Endodermal cell (in vitro differentiated cells): ENCODE measurements around the gene FIGLA. TPM values are rescaled to one million over a fixed set of nuclear protein-coding genes. Genes with fewer than 3 reads are reported as not detected.

Source experiments
- DNase-seq: peaks from one replicate; pipeline ENCODE4 v3.0.0-alpha.2; 2017
- H3K27ac ChIP-seq: 2 replicates; pipeline ENCODE4 v1.5.1; 2013; ENCODE audit warnings: mild to moderate bottlenecking, low read depth, low read length, moderate library complexity
- H3K27me3 ChIP-seq: 2 replicates; pipeline ENCODE4 v1.6.1; 2013; ENCODE audit warnings: mild to moderate bottlenecking, low read length, moderate library complexity; ENCODE audit not compliant: insufficient read depth, control insufficient read depth, poor library complexity, severe bottlenecking
- H3K36me3 ChIP-seq: 2 replicates; pipeline ENCODE4 v1.7.0; 2013; ENCODE audit warnings: mild to moderate bottlenecking, low read length, moderate library complexity; ENCODE audit not compliant: control insufficient read depth, insufficient read depth
- H3K4me1 ChIP-seq: one replicate; pipeline ENCODE4 v1.7.0; 2013; ENCODE audit warnings: low read length; ENCODE audit not compliant: control insufficient read depth, insufficient read depth
- H3K4me3 ChIP-seq: 2 replicates; pipeline ENCODE4 v1.5.1; 2013; ENCODE audit warnings: mild to moderate bottlenecking, low read length, moderate library complexity
- H3K9ac ChIP-seq: 2 replicates; pipeline ENCODE4 v1.6.1; 2013; ENCODE audit warnings: mild to moderate bottlenecking, low read length, moderate library complexity; ENCODE audit not compliant: poor library complexity, severe bottlenecking; ENCODE audit errors: extremely low read depth
- H3K9me3 ChIP-seq: 2 replicates; pipeline ENCODE4 v1.6.1; 2013; ENCODE audit warnings: mild to moderate bottlenecking, low read length, moderate library complexity; ENCODE audit not compliant: control insufficient read depth
- H3K27ac Mint-ChIP-seq: 2 replicates; pipeline ENCODE4 v1.8.0; 2020; ENCODE audit warnings: mixed read lengths
- H3K27me3 Mint-ChIP-seq: 2 replicates; pipeline ENCODE4 v1.8.0; 2021; ENCODE audit warnings: mild to moderate bottlenecking, mixed read lengths; ENCODE audit not compliant: insufficient read depth
- H3K36me3 Mint-ChIP-seq: 2 replicates; pipeline ENCODE4 v1.8.0; 2020; ENCODE audit warnings: low read depth, mixed read lengths
- H3K4me1 Mint-ChIP-seq: 2 replicates; pipeline ENCODE4 v1.8.0; 2020; ENCODE audit warnings: mixed read lengths
- H3K4me3 Mint-ChIP-seq: 2 replicates; pipeline ENCODE4 v1.8.0; 2020; ENCODE audit warnings: mild to moderate bottlenecking, moderate library complexity, mixed read lengths
- H3K9me3 Mint-ChIP-seq: 2 replicates; pipeline ENCODE4 v1.8.0; 2020; ENCODE audit warnings: mild to moderate bottlenecking, mixed read lengths
- WGBS, 2 experiments: methylation state at CpG; one replicate each; pipeline versions ENCODE4 v1.1.5 to v1.1.7; 2013; ENCODE audit warnings: missing lambda C conversion rate in 2 of 2, mixed read lengths in 1 of 2; ENCODE audit not compliant: insufficient coverage in 1 of 2, insufficient read length in 1 of 2; 5-methylcytosine and 5-hydroxymethylcytosine counted together
- total RNA-seq, 2 donors: library from RNA; stranded (reverse); fragmentation: NEBNext Ultra II Directional in 1 of 2; extraction: Animal tissue kit (Norgen Biotek cat#: 25700) in 1 of 2; gene quantifications; 2 replicates in 1 of 2; 3 replicates in 1 of 2; pipeline ENCODE4 v1.2.1, GENCODE V29; 2021
- TF ChIP-seq, protein P1 (sequence below): fragments of 200-600 bp; sonication (generic); conservative IDR thresholded peaks from 2 replicates; pipeline ENCODE4 v1.5.0; 2021; ENCODE audit warnings: antibody characterized with exemption, mild to moderate bottlenecking

Gene FIGLA
- total RNA-seq, 2 donors from 2014 or later, result not detected

DNA sequence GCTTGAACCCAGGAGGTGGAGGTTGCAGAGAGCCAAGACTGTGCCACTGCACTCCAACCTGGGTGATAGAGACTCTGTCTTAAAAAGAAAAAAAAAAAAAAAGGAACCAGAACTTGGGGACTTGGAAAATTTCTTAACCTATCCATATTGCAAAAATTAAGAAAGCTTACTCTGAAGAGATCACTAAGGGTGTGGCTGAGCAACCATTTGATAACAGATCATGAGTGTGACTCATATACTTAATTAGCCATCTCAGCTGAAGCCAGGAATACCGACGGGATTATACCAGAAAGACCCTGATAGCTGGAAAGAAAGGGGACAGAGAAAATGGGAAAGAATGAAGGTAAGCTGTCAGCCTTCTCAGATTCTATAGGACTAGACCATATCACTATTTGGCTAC is 15.3 kb downstream of the FIGLA start:
- WGBS, 2 experiments, result 92% methylated on average over 2 of the region's 2 CpGs; no CpG with 5 or more reads in 1 of the 2 experiments

DNA sequence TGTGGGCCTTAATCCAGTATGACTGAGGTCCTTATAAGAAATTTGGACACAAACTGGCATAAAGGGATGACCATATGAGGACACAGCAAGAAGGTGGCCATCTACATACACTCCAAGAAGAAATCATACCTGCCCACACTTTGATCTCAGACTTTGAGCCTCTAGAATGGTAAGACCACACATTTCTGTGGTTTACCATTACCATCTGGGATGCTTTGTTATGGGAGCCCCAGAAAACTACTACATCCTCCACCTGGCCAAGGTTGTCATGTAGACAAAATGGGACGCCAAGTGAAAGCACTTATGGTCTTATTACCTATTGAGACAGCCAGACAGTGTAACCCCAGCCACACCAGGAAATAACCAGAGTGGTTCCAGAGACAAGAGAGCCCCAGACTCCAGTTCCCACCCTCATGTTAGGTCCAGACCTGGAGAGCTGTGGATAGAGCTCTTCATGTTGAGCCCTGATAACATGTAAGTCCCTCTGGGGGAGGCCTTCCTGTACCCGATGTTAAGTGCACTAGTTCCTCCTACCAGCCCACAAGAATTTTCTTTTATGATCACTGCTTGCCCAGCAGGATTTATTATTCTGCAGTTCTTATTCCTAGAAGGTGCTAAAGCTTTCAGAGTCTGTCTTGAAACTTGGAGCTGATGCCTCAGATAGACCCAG is 17.8 kb downstream of the FIGLA start:
- no peaks in the 10 kb centered on the region for H3K36me3 Mint-ChIP-seq
- H3K4me1 Mint-ChIP-seq, result peaks cover 10% of the 10 kb centered on the region

More for the DNA sequence above, 15.3 kb downstream of the FIGLA start:
- Mint-ChIP-seq H3K27ac (no peak overlapping the region), H3K9me3 (no peaks in the 10 kb centered on the region), H3K4me3 (no peak overlapping the region), H3K4me1 (peaks cover 3% of the 10 kb centered on the region), H3K36me3 (no peaks in the 10 kb centered on the region), H3K27me3 (peaks cover 44% of the 10 kb centered on the region)
- Histone ChIP-seq H3K36me3 (no peaks in the 10 kb centered on the region), H3K27ac (no peak overlapping the region), H3K9ac (no peak overlapping the region), H3K4me1 (no peaks in the 10 kb centered on the region), H3K9me3 (no peaks in the 10 kb centered on the region), H3K4me3 (no peak overlapping the region), H3K27me3 (peaks cover 14% of the 10 kb centered on the region)
- no peak for DNase-seq
- TF ChIP-seq, protein P1, sequence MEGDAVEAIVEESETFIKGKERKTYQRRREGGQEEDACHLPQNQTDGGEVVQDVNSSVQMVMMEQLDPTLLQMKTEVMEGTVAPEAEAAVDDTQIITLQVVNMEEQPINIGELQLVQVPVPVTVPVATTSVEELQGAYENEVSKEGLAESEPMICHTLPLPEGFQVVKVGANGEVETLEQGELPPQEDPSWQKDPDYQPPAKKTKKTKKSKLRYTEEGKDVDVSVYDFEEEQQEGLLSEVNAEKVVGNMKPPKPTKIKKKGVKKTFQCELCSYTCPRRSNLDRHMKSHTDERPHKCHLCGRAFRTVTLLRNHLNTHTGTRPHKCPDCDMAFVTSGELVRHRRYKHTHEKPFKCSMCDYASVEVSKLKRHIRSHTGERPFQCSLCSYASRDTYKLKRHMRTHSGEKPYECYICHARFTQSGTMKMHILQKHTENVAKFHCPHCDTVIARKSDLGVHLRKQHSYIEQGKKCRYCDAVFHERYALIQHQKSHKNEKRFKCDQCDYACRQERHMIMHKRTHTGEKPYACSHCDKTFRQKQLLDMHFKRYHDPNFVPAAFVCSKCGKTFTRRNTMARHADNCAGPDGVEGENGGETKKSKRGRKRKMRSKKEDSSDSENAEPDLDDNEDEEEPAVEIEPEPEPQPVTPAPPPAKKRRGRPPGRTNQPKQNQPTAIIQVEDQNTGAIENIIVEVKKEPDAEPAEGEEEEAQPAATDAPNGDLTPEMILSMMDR, result no peak

DNA sequence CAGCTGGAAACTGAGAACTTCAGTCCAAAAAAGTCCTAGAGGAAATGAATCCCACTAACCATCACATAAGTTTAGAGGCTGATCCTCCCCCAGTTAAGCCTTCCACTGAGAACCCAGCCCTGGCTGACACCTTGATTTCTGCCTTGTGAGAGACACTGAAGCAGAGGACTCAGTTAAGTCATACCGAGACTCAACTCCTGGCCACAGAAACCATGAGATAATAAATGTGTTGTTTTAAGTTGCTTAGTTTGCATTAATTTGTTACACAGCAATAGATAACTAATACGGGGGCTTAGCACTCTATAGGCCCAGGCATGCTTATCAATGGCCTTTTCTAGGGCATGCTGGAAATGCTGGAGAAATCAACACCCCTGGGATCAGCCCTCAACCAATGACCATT is 19.0 kb downstream of the FIGLA start:
- peaks cover 40% of the 10 kb centered on the region for H3K27me3 Mint-ChIP-seq
- no peak for DNase-seq
- no peaks in the 10 kb centered on the region for H3K9me3 Mint-ChIP-seq
- Histone ChIP-seq H3K4me3 (no peak overlapping the region), H3K9me3 (no peaks in the 10 kb centered on the region), H3K9ac (no peak overlapping the region), H3K36me3 (no peaks in the 10 kb centered on the region), H3K27ac (no peak overlapping the region), H3K27me3 (peaks cover 21% of the 10 kb centered on the region), H3K4me1 (no peaks in the 10 kb centered on the region)
- no peak overlapping the region for H3K4me3 Mint-ChIP-seq
- no peaks in the 10 kb centered on the region for H3K36me3 Mint-ChIP-seq
- H3K27ac Mint-ChIP-seq, result no peak overlapping the region
- H3K4me1 Mint-ChIP-seq, result peaks cover 13% of the 10 kb centered on the region
- WGBS, 2 experiments, result 83 to 97% methylated on average over 1 to 2 of the region's 2 CpGs
- TF ChIP-seq, protein P1, result no peak

More for the DNA sequence above, 17.8 kb downstream of the FIGLA start:
- Histone ChIP-seq H3K9ac (no peak overlapping the region), H3K4me1 (no peaks in the 10 kb centered on the region), H3K36me3 (no peaks in the 10 kb centered on the region), H3K4me3 (no peak overlapping the region), H3K27ac (no peak overlapping the region), H3K9me3 (no peaks in the 10 kb centered on the region), H3K27me3 (peaks cover 14% of the 10 kb centered on the region)
- Mint-ChIP-seq H3K27ac (no peak overlapping the region), H3K27me3 (peaks cover 37% of the 10 kb centered on the region), H3K9me3 (no peaks in the 10 kb centered on the region), H3K4me3 (no peak overlapping the region)
- TF ChIP-seq, protein P1, result no peak
- WGBS, 2 experiments, result 95 to 100% methylated on average over 2 of the region's 2 CpGs
- no peak for DNase-seq
